Fibroblast of the aortic adventitia (primary cell): Measurements from ENCODE around the gene SRGAP3. TPM values are rescaled to one million over a fixed set of nuclear protein-coding genes. Genes with fewer than 3 reads are reported as not detected.

Source experiments
- DNase-seq: peaks from one replicate; pipeline ENCODE4 v3.0.0-alpha.2; 2010; ENCODE audit warnings: low read depth
- H3K4me3 ChIP-seq: 2 replicates; pipeline ENCODE4 v1.5.1; 2011; ENCODE audit warnings: low read depth, mild to moderate bottlenecking, control low read depth, low read length, moderate library complexity
- CTCF ChIP-seq: IDR thresholded peaks from 2 replicates; pipeline ENCODE4 v1.5.1; 2011; ENCODE audit warnings: mild to moderate bottlenecking, low read length, control low read depth, inconsistent platforms; ENCODE audit not compliant: insufficient read depth
- total RNA-seq: library from RNA; depleted of rRNA; stranded (reverse); fragments of >200 nt; gene quantifications from 2 replicates; pipeline ENCODE4 v1.2.3, GENCODE V29; 2012; ENCODE audit warnings: low replicate concordance

The SRGAP3 gene
- total RNA-seq, 1 donor = 4.6 TPM

- TF ChIP-seq CTCF = no peak
- no peak for DNase-seq
- H3K4me3 ChIP-seq = no peak overlapping the region
These were observed 55.7 kb downstream of the SRGAP3 start for GRCh38 chr3:9193633-9194195.

GRCh38 chr3:9193211-9193610 lies 56.2 kb downstream of the SRGAP3 start:
- DNase-seq = no peak

GRCh38 chr3:9192248-9193025 lies 57.0 kb downstream of the SRGAP3 start:
- no peak overlapping the region for H3K4me3 ChIP-seq
- no peak for DNase-seq
- TF ChIP-seq CTCF = no peak

More at GRCh38 chr3:9193211-9193610, 56.2 kb downstream of the SRGAP3 start:
- H3K4me3 ChIP-seq = no peak overlapping the region
- no peak for TF ChIP-seq CTCF

GRCh38 chr3:9190276-9190675 lies 59.2 kb downstream of the SRGAP3 start:
- no peak overlapping the region for H3K4me3 ChIP-seq
- no peak for DNase-seq
- TF ChIP-seq CTCF = no peak

GRCh38 chr3:9188583-9188982 lies 60.9 kb downstream of the SRGAP3 start:
- no peak for TF ChIP-seq CTCF

GRCh38 chr3:9185701-9186100 lies 63.7 kb downstream of the SRGAP3 start:
- no peak overlapping the region for H3K4me3 ChIP-seq
- no peak for TF ChIP-seq CTCF
- no peak for DNase-seq

More at GRCh38 chr3:9188583-9188982, 60.9 kb downstream of the SRGAP3 start:
- no peak for DNase-seq
- no peak overlapping the region for H3K4me3 ChIP-seq
